Measurements from ENCODE around the gene SPAG5.

DNA sequence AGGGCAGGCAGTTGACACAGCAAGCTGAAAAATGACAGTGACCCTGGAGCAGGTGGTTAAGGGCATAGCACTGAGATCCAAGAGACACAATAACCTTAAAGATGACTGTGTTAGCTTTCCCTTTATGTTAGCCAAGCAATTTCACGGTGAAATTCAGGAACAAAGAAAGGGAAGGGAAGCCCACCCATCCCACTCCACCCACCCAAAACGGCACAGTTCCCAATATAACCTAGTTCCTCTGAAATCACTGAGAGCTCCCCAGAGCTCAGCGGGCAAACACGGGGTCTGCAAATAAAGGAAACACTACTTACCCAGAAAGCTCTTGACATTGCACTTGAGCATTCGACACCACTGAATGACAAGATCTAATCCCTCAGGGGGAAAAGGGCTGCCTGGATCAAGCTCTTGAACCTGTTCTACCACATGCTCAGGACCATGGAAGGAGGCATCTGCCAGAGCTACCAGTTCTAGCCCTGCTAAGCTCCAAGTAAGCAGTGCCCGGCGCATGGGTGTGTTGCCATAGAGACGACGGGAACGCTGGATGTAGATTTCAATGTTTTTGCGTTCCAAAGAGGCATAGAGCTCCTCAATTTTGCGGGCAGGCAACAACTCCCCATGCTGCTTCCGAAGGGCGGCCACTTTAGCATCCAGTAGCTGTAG is 35.5 kb upstream of the SPAG5 start:
- TF ChIP-seq, protein P1, sequence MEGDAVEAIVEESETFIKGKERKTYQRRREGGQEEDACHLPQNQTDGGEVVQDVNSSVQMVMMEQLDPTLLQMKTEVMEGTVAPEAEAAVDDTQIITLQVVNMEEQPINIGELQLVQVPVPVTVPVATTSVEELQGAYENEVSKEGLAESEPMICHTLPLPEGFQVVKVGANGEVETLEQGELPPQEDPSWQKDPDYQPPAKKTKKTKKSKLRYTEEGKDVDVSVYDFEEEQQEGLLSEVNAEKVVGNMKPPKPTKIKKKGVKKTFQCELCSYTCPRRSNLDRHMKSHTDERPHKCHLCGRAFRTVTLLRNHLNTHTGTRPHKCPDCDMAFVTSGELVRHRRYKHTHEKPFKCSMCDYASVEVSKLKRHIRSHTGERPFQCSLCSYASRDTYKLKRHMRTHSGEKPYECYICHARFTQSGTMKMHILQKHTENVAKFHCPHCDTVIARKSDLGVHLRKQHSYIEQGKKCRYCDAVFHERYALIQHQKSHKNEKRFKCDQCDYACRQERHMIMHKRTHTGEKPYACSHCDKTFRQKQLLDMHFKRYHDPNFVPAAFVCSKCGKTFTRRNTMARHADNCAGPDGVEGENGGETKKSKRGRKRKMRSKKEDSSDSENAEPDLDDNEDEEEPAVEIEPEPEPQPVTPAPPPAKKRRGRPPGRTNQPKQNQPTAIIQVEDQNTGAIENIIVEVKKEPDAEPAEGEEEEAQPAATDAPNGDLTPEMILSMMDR (IDR thresholded peaks at IDR 0.05; ENCODE audit: low read length): no peak
- TF ChIP-seq EZH2 (optimal IDR thresholded peaks at IDR 0.05; ENCODE audit: low read depth, low read length) (no peak), EZH2phosphoT487 (IDR thresholded peaks at IDR 0.05; ENCODE audit: low read length) (no peak)
